ENCODE measurements around the gene ANKMY2. TPM values are rescaled to one million over a fixed set of nuclear protein-coding genes. Genes with fewer than 3 reads are reported as not detected.

The ANKMY2 gene
- total RNA-seq, 2 experiments from 2014 or later: 3.3 to 5.1 TPM

GRCh38 chr7:16563281-16564022, 82.1 kb downstream of the ANKMY2 start:
- H3K4me1 Mint-ChIP-seq (ENCODE audit: low read depth): peaks cover 26% of the 10 kb centered on the region
- H3K4me1 ChIP-seq (ENCODE audit: insufficient read depth, low read length): peaks cover 3% of the 10 kb centered on the region
- intact Hi-C loops (cut with DNase I, micrococcal nuclease): loop anchor here in 1 of 2 experiments (5.0 kb wide), 1 partner anchor 141 kb away; the partner anchor contains the start of gene CRPPA
- H3K27ac ChIP-seq (ENCODE audit: low read depth in 1 of 2, low read length in 2 of 2): no peak overlapping the region
- peak; percentile 69 for ATAC-seq (ENCODE audit: poor library complexity)
- no peaks in the 10 kb centered on the region for H3K27me3 ChIP-seq (ENCODE audit: control insufficient read depth in 1 of 2, insufficient read depth in 2 of 2, low read length in 2 of 2)
- H3K27ac Mint-ChIP-seq: peak overlapping the region; percentile 45
- no peaks in the 10 kb centered on the region for H3K9me3 Mint-ChIP-seq
- H3K9me3 ChIP-seq (ENCODE audit: control insufficient read depth in 1 of 2, insufficient read depth in 1 of 2, low read length in 2 of 2): no peaks in the 10 kb centered on the region
- peak overlapping the region; percentile 84 for H3K4me3 Mint-ChIP-seq
- peak in 2 of 14 experiments; percentile 19 to 38 for DNase-seq
- no peaks in the 10 kb centered on the region for H3K36me3 ChIP-seq (ENCODE audit: insufficient read depth, low read length)
- peak overlapping the region; percentile 41 for H3K4me3 ChIP-seq (ENCODE audit: low read length)
- POLR2A ChIA-PET: interaction anchor here (1.6 to 2.4 kb wide), 2 partner anchors 130 to 143 kb away, joined by 8 to 16 read pairs; partner anchors contain the start of gene CRPPA
- peaks cover 2% of the 10 kb centered on the region for H3K27me3 Mint-ChIP-seq
- H3K36me3 Mint-ChIP-seq (ENCODE audit: low read depth): no peaks in the 10 kb centered on the region
- CTCF ChIA-PET: no interaction called here
- TF ChIP-seq CTCF (IDR thresholded peaks at IDR 0.05): no peak

GRCh38 chr7:16562456-16563220, 82.9 kb downstream of the ANKMY2 start:
- peaks cover 26% of the 10 kb centered on the region for H3K4me1 Mint-ChIP-seq (ENCODE audit: low read depth)
- intact Hi-C loops (cut with DNase I, micrococcal nuclease): loop anchor here in 1 of 2 experiments (5.0 kb wide), 1 partner anchor 140 kb away; the partner anchor contains the start of gene CRPPA
- no peaks in the 10 kb centered on the region for H3K36me3 ChIP-seq (ENCODE audit: insufficient read depth, low read length)
- no peak for ATAC-seq (ENCODE audit: poor library complexity)
- no peaks in the 10 kb centered on the region for H3K9me3 ChIP-seq (ENCODE audit: control insufficient read depth in 1 of 2, insufficient read depth in 1 of 2, low read length in 2 of 2)
- no peaks in the 10 kb centered on the region for H3K36me3 Mint-ChIP-seq (ENCODE audit: low read depth)
- H3K4me1 ChIP-seq (ENCODE audit: insufficient read depth, low read length): peaks cover 3% of the 10 kb centered on the region
- H3K27me3 ChIP-seq (ENCODE audit: control insufficient read depth in 1 of 2, insufficient read depth in 2 of 2, low read length in 2 of 2): no peaks in the 10 kb centered on the region
- peak overlapping the region; percentile 84 for H3K4me3 Mint-ChIP-seq
- CTCF ChIA-PET: no interaction called here
- no peak overlapping the region for H3K27ac ChIP-seq (ENCODE audit: low read depth in 1 of 2, low read length in 2 of 2)
- TF ChIP-seq CTCF (IDR thresholded peaks at IDR 0.05): no peak
- peak overlapping the region; percentile 45 for H3K27ac Mint-ChIP-seq
- H3K4me3 ChIP-seq (ENCODE audit: low read length): peak overlapping the region; percentile 41
- no peaks in the 10 kb centered on the region for H3K9me3 Mint-ChIP-seq
- no peak for DNase-seq
- POLR2A ChIA-PET: interaction anchor here (1.4 kb wide), 1 partner anchor 142 kb away, joined by 3 read pairs; the partner anchor contains the start of gene CRPPA
- no peaks in the 10 kb centered on the region for H3K27me3 Mint-ChIP-seq

- Mint-ChIP-seq H3K36me3 (ENCODE audit: low read depth) (no peaks in the 10 kb centered on the region), H3K27ac (no peak overlapping the region), H3K27me3 (no peaks in the 10 kb centered on the region), H3K4me1 (ENCODE audit: low read depth) (peaks cover 26% of the 10 kb centered on the region), H3K9me3 (no peaks in the 10 kb centered on the region), H3K4me3 (no peak overlapping the region)
- Histone ChIP-seq H3K4me3 (ENCODE audit: low read length) (no peak overlapping the region), H3K4me1 (ENCODE audit: insufficient read depth, low read length) (peaks cover 3% of the 10 kb centered on the region), H3K9me3 (ENCODE audit: control insufficient read depth in 1 of 2, insufficient read depth in 1 of 2, low read length in 2 of 2) (no peaks in the 10 kb centered on the region), H3K27ac (ENCODE audit: low read depth in 1 of 2, low read length in 2 of 2) (no peak overlapping the region), H3K27me3 (ENCODE audit: control insufficient read depth in 1 of 2, insufficient read depth in 2 of 2, low read length in 2 of 2) (no peaks in the 10 kb centered on the region), H3K36me3 (ENCODE audit: insufficient read depth, low read length) (no peaks in the 10 kb centered on the region)
- no peak for DNase-seq
- intact Hi-C loops (cut with DNase I, micrococcal nuclease): loop anchor here in 1 of 2 experiments (5.0 kb wide), 1 partner anchor 140 kb away; the partner anchor contains the start of gene CRPPA
- POLR2A ChIA-PET: interaction anchor here (1.4 kb wide), 1 partner anchor 141 kb away, joined by 3 read pairs; the partner anchor contains the start of gene CRPPA
- CTCF ChIA-PET: no interaction called here
- ATAC-seq (ENCODE audit: poor library complexity): no peak
- TF ChIP-seq CTCF (IDR thresholded peaks at IDR 0.05): no peak
Measured at GRCh38 chr7:16561943-16562342, 83.6 kb downstream of the ANKMY2 start.
